ENCODE data around the gene ACLY.
"Not testable (repeated sequence)": the region's sequence is repeated elsewhere in the genome, so short reads cannot be mapped to it uniquely, and the experiment has no call there.

Gene ACLY

GRCh38 chr17:41937970-41938954 is 19.5 kb upstream of the ACLY start:
- H3K4me3 ChIP-seq (ENCODE audit: low read length): no peak overlapping the region
- peaks cover 3% of the 10 kb centered on the region; the same call in 1 of the 2 replicates for H3K36me3 ChIP-seq (ENCODE audit: insufficient read depth, low read depth, low read length)
- H3K4me1 ChIP-seq (ENCODE audit: insufficient read depth, low read length): no peaks in the 10 kb centered on the region
- H3K27ac ChIP-seq (ENCODE audit: low read length): no peak overlapping the region
- H3K9me3 ChIP-seq (ENCODE audit: insufficient read depth, low read depth, low read length): no peaks in the 10 kb centered on the region
- no peak overlapping the region for H3K9ac ChIP-seq (ENCODE audit: low read depth, low read length)
- no peaks in the 10 kb centered on the region for H3K27me3 ChIP-seq (ENCODE audit: insufficient read depth, low read length)

GRCh38 chr17:41935641-41936040 is 16.9 kb upstream of the ACLY start:
- H3K27me3 ChIP-seq (ENCODE audit: insufficient read depth, low read length): no peaks in the 10 kb centered on the region
- H3K4me3 ChIP-seq (ENCODE audit: low read length): no peak overlapping the region
- H3K9me3 ChIP-seq (ENCODE audit: insufficient read depth, low read depth, low read length): no peaks in the 10 kb centered on the region
- H3K36me3 ChIP-seq (ENCODE audit: insufficient read depth, low read depth, low read length): peaks cover 3% of the 10 kb centered on the region; the same call in 1 of the 2 replicates
- no peaks in the 10 kb centered on the region for H3K4me1 ChIP-seq (ENCODE audit: insufficient read depth, low read length)
- H3K27ac ChIP-seq (ENCODE audit: low read length): no peak overlapping the region
- no peak overlapping the region for H3K9ac ChIP-seq (ENCODE audit: low read depth, low read length)

- no peaks in the 10 kb centered on the region for H3K27me3 ChIP-seq (ENCODE audit: insufficient read depth, low read length)
- no peak overlapping the region for H3K4me3 ChIP-seq (ENCODE audit: low read length)
- no peak overlapping the region for H3K27ac ChIP-seq (ENCODE audit: low read length)
- H3K4me1 ChIP-seq (ENCODE audit: insufficient read depth, low read length): no peaks in the 10 kb centered on the region
- H3K9ac ChIP-seq (ENCODE audit: low read depth, low read length): no peak overlapping the region
- H3K9me3 ChIP-seq (ENCODE audit: insufficient read depth, low read depth, low read length): no peaks in the 10 kb centered on the region
- peaks cover 3% of the 10 kb centered on the region; the same call in 1 of the 2 replicates for H3K36me3 ChIP-seq (ENCODE audit: insufficient read depth, low read depth, low read length)
Measured at GRCh38 chr17:41932816-41933389, 14.2 kb upstream of the ACLY start.

- not testable (repeated sequence) for H3K9me3 ChIP-seq (ENCODE audit: insufficient read depth, low read depth, low read length); H3K4me3 ChIP-seq (ENCODE audit: low read length); H3K36me3 ChIP-seq (ENCODE audit: insufficient read depth, low read depth, low read length); H3K27ac ChIP-seq (ENCODE audit: low read length); H3K4me1 ChIP-seq (ENCODE audit: insufficient read depth, low read length); H3K27me3 ChIP-seq (ENCODE audit: insufficient read depth, low read length); H3K9ac ChIP-seq (ENCODE audit: low read depth, low read length)
Measured at GRCh38 chr17:41931715-41932114, 13.0 kb upstream of the ACLY start.

GRCh38 chr17:41930833-41931156 is 12.0 kb upstream of the ACLY start:
- H3K27ac ChIP-seq (ENCODE audit: low read length): not testable (repeated sequence)

GRCh38 chr17:41930009-41930832 is 11.5 kb upstream of the ACLY start, which contains the start of gene ODAD4:
Gene ODAD4, plus strand, starts transcription at chr17:41930617. Its CDS starts 107 bp downstream, at chr17:41930724.
- Histone ChIP-seq H3K9me3 (ENCODE audit: insufficient read depth, low read depth, low read length) (no peaks in the 10 kb centered on the region), H3K27me3 (ENCODE audit: insufficient read depth, low read length) (no peaks in the 10 kb centered on the region), H3K9ac (ENCODE audit: low read depth, low read length) (peak within 1 kb of the TSS; percentile 76; the same call in 1 of the 2 replicates), H3K27ac (ENCODE audit: low read length) (no peak within 1 kb of the TSS), H3K4me3 (ENCODE audit: low read length) (peak within 1 kb of the TSS; percentile 90), H3K36me3 (ENCODE audit: insufficient read depth, low read depth, low read length) (no peaks in the 10 kb centered on the region), H3K4me1 (ENCODE audit: insufficient read depth, low read length) (no peaks in the 10 kb centered on the region)

More at GRCh38 chr17:41930833-41931156, 12.0 kb upstream of the ACLY start:
- H3K9ac ChIP-seq (ENCODE audit: low read depth, low read length): peak overlapping the region; percentile 42; the same call in 1 of the 2 replicates
- peak overlapping the region; percentile 90 for H3K4me3 ChIP-seq (ENCODE audit: low read length)
- not testable (repeated sequence) for H3K9me3 ChIP-seq (ENCODE audit: insufficient read depth, low read depth, low read length); H3K27me3 ChIP-seq (ENCODE audit: insufficient read depth, low read length); H3K36me3 ChIP-seq (ENCODE audit: insufficient read depth, low read depth, low read length); H3K4me1 ChIP-seq (ENCODE audit: insufficient read depth, low read length)

GRCh38 chr17:41928693-41929251 is 10.0 kb upstream of the ACLY start:
- no peak overlapping the region for H3K4me3 ChIP-seq (ENCODE audit: low read length)

GRCh38 chr17:41925991-41926590 is 7.3 kb upstream of the ACLY start:
- Histone ChIP-seq H3K9ac (ENCODE audit: low read depth, low read length) (no peak overlapping the region), H3K4me3 (ENCODE audit: low read length) (no peak overlapping the region), H3K27ac (ENCODE audit: low read length) (no peak overlapping the region), H3K36me3 (ENCODE audit: insufficient read depth, low read depth, low read length) (no peaks in the 10 kb centered on the region), H3K4me1 (ENCODE audit: insufficient read depth, low read length) (no peaks in the 10 kb centered on the region), H3K27me3 (ENCODE audit: insufficient read depth, low read length) (no peaks in the 10 kb centered on the region), H3K9me3 (ENCODE audit: insufficient read depth, low read depth, low read length) (no peaks in the 10 kb centered on the region)

More at GRCh38 chr17:41928693-41929251, 10.0 kb upstream of the ACLY start:
- Histone ChIP-seq H3K9ac (ENCODE audit: low read depth, low read length) (no peak overlapping the region; the same call in 1 of the 2 replicates), H3K27me3 (ENCODE audit: insufficient read depth, low read length) (no peaks in the 10 kb centered on the region), H3K4me1 (ENCODE audit: insufficient read depth, low read length) (no peaks in the 10 kb centered on the region), H3K36me3 (ENCODE audit: insufficient read depth, low read depth, low read length) (no peaks in the 10 kb centered on the region), H3K27ac (ENCODE audit: low read length) (no peak overlapping the region), H3K9me3 (ENCODE audit: insufficient read depth, low read depth, low read length) (no peaks in the 10 kb centered on the region)

- H3K27ac ChIP-seq (ENCODE audit: low read length): no peak overlapping the region
- peaks cover 19% of the 10 kb centered on the region; the same call in 1 of the 2 replicates for H3K4me1 ChIP-seq (ENCODE audit: insufficient read depth, low read length)
- no peaks in the 10 kb centered on the region for H3K9me3 ChIP-seq (ENCODE audit: insufficient read depth, low read depth, low read length)
- no peaks in the 10 kb centered on the region; the same call in 1 of the 2 replicates for H3K36me3 ChIP-seq (ENCODE audit: insufficient read depth, low read depth, low read length)
- peak overlapping the region; percentile 80; the same call in 1 of the 2 replicates for H3K9ac ChIP-seq (ENCODE audit: low read depth, low read length)
- no peaks in the 10 kb centered on the region for H3K27me3 ChIP-seq (ENCODE audit: insufficient read depth, low read length)
- no peak overlapping the region for H3K4me3 ChIP-seq (ENCODE audit: low read length)
Measured at GRCh38 chr17:41920580-41920955, 1.8 kb upstream of the ACLY start.

GRCh38 chr17:41919840-41920579 is 1.3 kb upstream of the ACLY start:
- peak overlapping the region; percentile 15 for H3K27ac ChIP-seq (ENCODE audit: low read length)
- H3K9ac ChIP-seq (ENCODE audit: low read depth, low read length): peak overlapping the region; percentile 80; the same call in 1 of the 2 replicates
- H3K4me1 ChIP-seq (ENCODE audit: insufficient read depth, low read length): peaks cover 21% of the 10 kb centered on the region; the same call in 1 of the 2 replicates
- peak overlapping the region; percentile 73 for H3K4me3 ChIP-seq (ENCODE audit: low read length)
- no peaks in the 10 kb centered on the region for H3K27me3 ChIP-seq (ENCODE audit: insufficient read depth, low read length)
- H3K36me3 ChIP-seq (ENCODE audit: insufficient read depth, low read depth, low read length): peaks cover under 1% of the 10 kb centered on the region; the same call in 1 of the 2 replicates
- no peaks in the 10 kb centered on the region for H3K9me3 ChIP-seq (ENCODE audit: insufficient read depth, low read depth, low read length)

Data from iPS-20b (cell line).